A549 (cell line): Measurements from ENCODE around the gene IFITM10. TPM values are rescaled to one million over a fixed set of nuclear protein-coding genes. Genes with fewer than 3 reads are reported as not detected.
A peak's percentile ranks its signal among the peaks of the same experiment; 100 is the strongest.

Experiments
- ATAC-seq, 2 experiments: fragments of 200-7000 bp in 1 of 2; fragments of >200 bp in 1 of 2; cut with Nextera tagmentation in 1 of 2; cut with Tn5 transposase in 1 of 2; 3 replicates each; pipeline versions ENCODE4 v1.8.0 to v1.9.1; 2018 to 2020; ENCODE audit warnings: mild to moderate bottlenecking in 1 of 2, moderate library complexity in 1 of 2
- CTCF ChIA-PET: fragments of 300-600 bp; sonication (Branson Sonifier 250); formaldehyde crosslinking; extraction: SDS; loops from one replicate; lab custom pipeline; 2021; ENCODE audit warnings: antibody characterized with exemption, inconsistent platforms; lab: Yijun Ruan, JAX
- POLR2A ChIA-PET: fragments of 350-600 bp; formaldehyde crosslinking; extraction: SDS; loops from one replicate; lab custom pipeline; 2021; ENCODE audit warnings: antibody characterized with exemption, inconsistent platforms; lab: Yijun Ruan, JAX
- DNase-seq, 2 experiments: peaks; one replicate each; pipeline versions ENCODE4 v3.0.0 to v3.0.0-alpha.2; 2011 to 2016; ENCODE audit warnings: low read depth in 1 of 2, low spot score in 1 of 2
- FAIRE-seq: peaks from 2 replicates; lab custom pipeline; 2011; peaks lifted over from hg19 to GRCh38; lab: Jason Lieb, UNC
- H3K27ac ChIP-seq, 2 experiments: fragments of >200 bp; sonication (Bioruptor Twin); formaldehyde crosslinking; 3 replicates each; pipeline ENCODE4 v1.5.1; 2016 to 2017
- H3K4me1 ChIP-seq: fragments of >200 bp; sonication (Bioruptor Twin); formaldehyde crosslinking; 3 replicates; pipeline ENCODE4 v1.6.1; 2016
- H3K4me2 ChIP-seq: fragments of >200 bp; sonication (Bioruptor Twin); formaldehyde crosslinking; 3 replicates; pipeline ENCODE4 v1.6.1; 2016
- H3K4me3 ChIP-seq: fragments of >200 bp; sonication (Bioruptor Twin); formaldehyde crosslinking; 3 replicates; pipeline ENCODE4 v1.5.1; 2016
- H3K9me3 ChIP-seq: fragments of >200 bp; sonication (Bioruptor Twin); formaldehyde crosslinking; 3 replicates; pipeline ENCODE4 v1.6.1; 2016
- BHLHE40 ChIP-seq: IDR thresholded peaks from 2 replicates; pipeline ENCODE4 v1.6.1; 2012; ENCODE audit warnings: low read depth, low read length, inconsistent platforms
- CEBPB ChIP-seq, 2 experiments: fragments of >200 bp in 1 of 2; sonication (Bioruptor Twin) in 1 of 2; formaldehyde crosslinking in 1 of 2; IDR thresholded peaks; 2 replicates each; pipeline ENCODE4 v1.6.1; 2012 to 2016
- EHMT2 ChIP-seq: fragments of 200-600 bp; sonication (generic); IDR thresholded peaks from 2 replicates; pipeline ENCODE4 v1.6.1; 2016; ENCODE audit warnings: antibody characterized with exemption, low read depth, mild to moderate bottlenecking, moderate library complexity
- ESRRA ChIP-seq: fragments of 150-350 bp; IDR thresholded peaks from 2 replicates; pipeline ENCODE4 v1.6.1; 2014; ENCODE audit warnings: mild to moderate bottlenecking, low read length, borderline replicate concordance
- GATA3 ChIP-seq: IDR thresholded peaks from 2 replicates; pipeline ENCODE4 v1.6.1; 2012; ENCODE audit warnings: borderline replicate concordance
- HES2 ChIP-seq: fragments of >200 bp; sonication (Bioruptor Twin); formaldehyde crosslinking; IDR thresholded peaks from 2 replicates; pipeline ENCODE4 v1.6.1; 2016
- HEYL ChIP-seq: fragments of 250-450 bp; sonication (Bioruptor Pico); IDR thresholded peaks from 2 replicates; pipeline ENCODE4 v1.8.0; 2021; ENCODE audit warnings: mild to moderate bottlenecking, moderate library complexity
- HMGXB4 ChIP-seq: fragments of 250-450 bp; sonication (Bioruptor Pico); IDR thresholded peaks from 2 replicates; pipeline ENCODE4 v1.5.0; 2021; ENCODE audit warnings: mild to moderate bottlenecking, moderate library complexity, borderline replicate concordance
- HOXA7 ChIP-seq: fragments of 250-450 bp; sonication (Bioruptor Pico); IDR thresholded peaks from 2 replicates; pipeline ENCODE4 v1.5.0; 2020; ENCODE audit warnings: mild to moderate bottlenecking, moderate library complexity
- HOXB13 ChIP-seq: fragments of 250-450 bp; sonication (Bioruptor Pico); IDR thresholded peaks from 2 replicates; pipeline ENCODE4 v1.5.0; 2020; ENCODE audit warnings: low read depth, mild to moderate bottlenecking, moderate library complexity
- MAX ChIP-seq: IDR thresholded peaks from 2 replicates; pipeline ENCODE4 v1.6.1; 2012
- MAZ ChIP-seq: fragments of 150-350 bp; IDR thresholded peaks from 2 replicates; pipeline ENCODE4 v1.6.1; 2014; ENCODE audit warnings: antibody characterized with exemption, low read depth, low read length, borderline replicate concordance
- POLR2A ChIP-seq: IDR thresholded peaks from 2 replicates; pipeline ENCODE4 v1.6.1; 2012; ENCODE audit warnings: mild to moderate bottlenecking, low read length
- RAD21 ChIP-seq, 2 experiments: fragments of >200 bp in 1 of 2; sonication (Bioruptor Twin) in 1 of 2; formaldehyde crosslinking in 1 of 2; IDR thresholded peaks in 1 of 2; conservative IDR thresholded peaks in 1 of 2; 2 replicates in 1 of 2; 3 replicates in 1 of 2; pipeline ENCODE4 v1.6.1; 2012 to 2018; ENCODE audit warnings: inconsistent platforms in 1 of 2
- SREBF2 ChIP-seq: fragments of 450-650 bp; IDR thresholded peaks from 2 replicates; pipeline ENCODE4 v1.6.1; 2014; ENCODE audit warnings: mild to moderate bottlenecking, moderate library complexity
- ZC3H11A ChIP-seq: fragments of 450-650 bp; IDR thresholded peaks from 2 replicates; pipeline ENCODE4 v1.6.1; 2014; ENCODE audit warnings: antibody characterized with exemption, mild to moderate bottlenecking
- ZNF302 ChIP-seq: fragments of 250-450 bp; sonication (Bioruptor Pico); IDR thresholded peaks from 2 replicates; pipeline ENCODE4 v1.9.0; 2021; ENCODE audit warnings: inconsistent platforms, mild to moderate bottlenecking, moderate library complexity
- ZSCAN20 ChIP-seq: fragments of 250-450 bp; sonication (Bioruptor Pico); IDR thresholded peaks from 2 replicates; pipeline ENCODE4 v1.8.0; 2022; ENCODE audit warnings: mild to moderate bottlenecking, moderate library complexity
- WGBS: methylation state at CpG from one replicate; pipeline ENCODE4 v1.1.6; 2017; ENCODE audit errors: missing lambda C conversion rate; 5-methylcytosine and 5-hydroxymethylcytosine counted together
- polyA plus RNA-seq, 4 experiments: library from polyadenylated mRNA; depleted of rRNA in 3 of 4; stranded (reverse); fragments of >200 nt; fragmentation: RNase III in 1 of 4; extraction: RNeasy Plus Mini Kit Qiagen cat#74134 plus additional on column Dnase treatment in 1 of 4; gene quantifications; 2 replicates in 3 of 4; 3 replicates in 1 of 4; pipeline ENCODE4 v1.2.3, GENCODE V29; 2011 to 2017
- TF ChIP-seq, protein P1 (sequence below): fragments of 450-650 bp; IDR thresholded peaks from 2 replicates; pipeline ENCODE4 v1.6.1; 2014; ENCODE audit warnings: antibody characterized with exemption
- TF ChIP-seq, protein P2 (sequence below): fragments of >200 bp; sonication (Bioruptor Twin); formaldehyde crosslinking; IDR thresholded peaks from 3 replicates; pipeline ENCODE4 v1.6.1; 2016

IFITM10 gene
- polyA plus RNA-seq, 2 of the 4 experiments (the other 2 are of a cell fraction) = 0.28 to 0.67 TPM

GRCh38 chr11:1692708-1693326, 57.6 kb downstream of the IFITM10 start:
- TF ChIP-seq BHLHE40 (no peak), EHMT2 (no peak), HOXA7 (CRISPR knock-in tag) (no peak), MAX (no peak), HOXB13 (CRISPR knock-in tag) (no peak), ZSCAN20 (no peak), HES2 (no peak), SREBF2 (no peak)
- TF ChIP-seq, protein P1, sequence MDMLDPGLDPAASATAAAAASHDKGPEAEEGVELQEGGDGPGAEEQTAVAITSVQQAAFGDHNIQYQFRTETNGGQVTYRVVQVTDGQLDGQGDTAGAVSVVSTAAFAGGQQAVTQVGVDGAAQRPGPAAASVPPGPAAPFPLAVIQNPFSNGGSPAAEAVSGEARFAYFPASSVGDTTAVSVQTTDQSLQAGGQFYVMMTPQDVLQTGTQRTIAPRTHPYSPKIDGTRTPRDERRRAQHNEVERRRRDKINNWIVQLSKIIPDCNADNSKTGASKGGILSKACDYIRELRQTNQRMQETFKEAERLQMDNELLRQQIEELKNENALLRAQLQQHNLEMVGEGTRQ = no peak
- ChIA-PET CTCF (interaction anchor here (0.7 to 7.8 kb wide), 69 partner anchors 13 to 471 kb away, joined by 3 to 605 read pairs (median 7); partner anchors contain the start of genes CTSD, H19, KRTAP5-2 and LSP1), POLR2A (interaction anchor here (2.3 kb wide), 1 partner anchor 140 kb away, joined by 39 read pairs; the partner anchor contains the start of gene SYT8)
- H3K4me2 ChIP-seq = peak overlapping the region; percentile 100
- ATAC-seq (no peak), FAIRE-seq (no peak), DNase-seq (no peak)
- H3K27ac ChIP-seq = peak overlapping the region; percentile 87 to 92; a peak in 4 of 6 replicates
- H3K9me3 ChIP-seq = no peaks in the 10 kb centered on the region
- H3K4me3 ChIP-seq = peak overlapping the region; percentile 62; the same call in 1 of the 3 replicates
- no peaks in the 10 kb centered on the region for H3K4me1 ChIP-seq
- WGBS = 34% methylated on average over 20 of the region's 20 CpGs

- POLR2A ChIA-PET = no interaction called here
- WGBS = 60% methylated on average over 14 of the region's 16 CpGs
Measured at GRCh38 chr11:1691878-1692707, 58.3 kb downstream of the IFITM10 start.

More at GRCh38 chr11:1691878-1692707, 58.3 kb downstream of the IFITM10 start:
- TF ChIP-seq HEYL (CRISPR knock-in tag) (no peak), HMGXB4 (CRISPR knock-in tag) (no peak), CEBPB (IDR thresholded peaks at IDR 0.05) (no peak), GATA3 (no peak), ZC3H11A (no peak), ZNF302 (CRISPR knock-in tag) (no peak), MAZ (no peak), POLR2A (no peak), RAD21 (conservative IDR thresholded peaks at IDR 0.05 in 1 of 2, IDR thresholded peaks at IDR 0.05 in 1 of 2) (no peak), ESRRA (no peak), EHMT2 (no peak)
- TF ChIP-seq, protein P2, sequence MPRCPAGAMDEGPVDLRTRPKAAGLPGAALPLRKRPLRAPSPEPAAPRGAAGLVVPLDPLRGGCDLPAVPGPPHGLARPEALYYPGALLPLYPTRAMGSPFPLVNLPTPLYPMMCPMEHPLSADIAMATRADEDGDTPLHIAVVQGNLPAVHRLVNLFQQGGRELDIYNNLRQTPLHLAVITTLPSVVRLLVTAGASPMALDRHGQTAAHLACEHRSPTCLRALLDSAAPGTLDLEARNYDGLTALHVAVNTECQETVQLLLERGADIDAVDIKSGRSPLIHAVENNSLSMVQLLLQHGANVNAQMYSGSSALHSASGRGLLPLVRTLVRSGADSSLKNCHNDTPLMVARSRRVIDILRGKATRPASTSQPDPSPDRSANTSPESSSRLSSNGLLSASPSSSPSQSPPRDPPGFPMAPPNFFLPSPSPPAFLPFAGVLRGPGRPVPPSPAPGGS = no peak
- ATAC-seq (no peak), DNase-seq (no peak), FAIRE-seq (no peak)
- Histone ChIP-seq H3K4me1 (no peaks in the 10 kb centered on the region), H3K4me2 (no peak overlapping the region), H3K9me3 (no peaks in the 10 kb centered on the region), H3K27ac (no peak overlapping the region), H3K4me3 (no peak overlapping the region)
- CTCF ChIA-PET = interaction anchor here (0.7 to 7.8 kb wide), 36 partner anchors 13 to 462 kb away, joined by 3 to 605 read pairs (median 8); partner anchors contain the start of genes CTSD, KRTAP5-2, LSP1 and SYT8
